Neural cell (in vitro differentiated cells): ENCODE data around the gene DNAI1. TPM values are rescaled to one million over a fixed set of nuclear protein-coding genes. Genes with fewer than 3 reads are reported as not detected.

Experiments
- H2AFZ ChIP-seq: fragments of 200-600, 300-800 bp; sonication (generic), shearing (Covaris generic); 2 replicates; pipeline ENCODE4 v1.6.0; 2014; ENCODE audit warnings: low read depth, mild to moderate bottlenecking, antibody characterized with exemption, low read length, moderate library complexity
- H3F3A ChIP-seq: fragments of 200-600 bp; shearing (Covaris generic); 2 replicates; pipeline ENCODE4 v1.6.1; 2016; ENCODE audit warnings: mild to moderate bottlenecking, moderate library complexity, mixed read lengths, antibody characterized with exemption, low read length; ENCODE audit not compliant: insufficient read depth, poor library complexity, severe bottlenecking
- H3K27ac ChIP-seq: fragments of 200-600, 300-800 bp; sonication (generic), shearing (Covaris generic); 2 replicates; pipeline ENCODE4 v1.5.1; 2014; ENCODE audit warnings: mild to moderate bottlenecking, low read length, moderate library complexity
- H3K27me3 ChIP-seq: fragments of 300-800, 200-600 bp; sonication (generic), shearing (Covaris generic); 2 replicates; pipeline ENCODE4 v1.6.0; 2014; ENCODE audit warnings: mild to moderate bottlenecking, low read depth, low read length, moderate library complexity; ENCODE audit not compliant: insufficient read depth
- H3K36me3 ChIP-seq: fragments of 300-800, 200-600 bp; sonication (generic), shearing (Covaris generic); 2 replicates; pipeline ENCODE4 v1.5.1; 2014; ENCODE audit warnings: mild to moderate bottlenecking, antibody characterized with exemption, low read length, moderate library complexity; ENCODE audit not compliant: insufficient read depth
- H3K4me2 ChIP-seq: fragments of 300-800, 200-600 bp; sonication (generic), shearing (Covaris generic); 2 replicates; pipeline ENCODE4 v1.6.0; 2014; ENCODE audit warnings: mild to moderate bottlenecking, low read length
- H3K4me3 ChIP-seq: fragments of 300-800, 200-600 bp; sonication (generic), shearing (Covaris generic); 2 replicates; pipeline ENCODE4 v1.5.1; 2014; ENCODE audit warnings: mild to moderate bottlenecking, low read length, moderate library complexity
- H3K79me2 ChIP-seq: fragments of 200-600 bp; shearing (Covaris generic); replicated peaks from 2 replicates; pipeline ENCODE4 v1.6.0; 2014; ENCODE audit warnings: mild to moderate bottlenecking, low read length, moderate library complexity; ENCODE audit not compliant: insufficient read depth
- H3K9ac ChIP-seq: fragments of 300-800, 200-600 bp; sonication (generic), shearing (Covaris generic); 2 replicates; pipeline ENCODE4 v1.6.1; 2016; ENCODE audit warnings: mild to moderate bottlenecking, low read length, mixed read lengths
- H3K9me2 ChIP-seq: fragments of 200-600 bp; shearing (Covaris generic); 2 replicates; pipeline ENCODE4 v1.6.1; 2016; ENCODE audit warnings: mild to moderate bottlenecking, low read length, mixed read lengths; ENCODE audit not compliant: insufficient read depth
- H3K9me3 ChIP-seq: fragments of 200-600, 300-800 bp; sonication (generic), shearing (Covaris generic); 2 replicates; pipeline ENCODE4 v1.6.1; 2016; ENCODE audit warnings: mild to moderate bottlenecking, mixed run types, low read length, moderate library complexity, mixed read lengths
- H4K20me1 ChIP-seq: fragments of 200-600 bp; shearing (Covaris generic); 2 replicates; pipeline ENCODE4 v1.6.1; 2016; ENCODE audit warnings: mild to moderate bottlenecking, mixed run types; ENCODE audit not compliant: insufficient read depth
- CTCF ChIP-seq: fragments of 450-650 bp; IDR thresholded peaks from 2 replicates; pipeline ENCODE4 v1.5.1; 2014; ENCODE audit warnings: antibody characterized with exemption, mild to moderate bottlenecking, moderate library complexity; ENCODE audit not compliant: poor library complexity, severe bottlenecking
- EP300 ChIP-seq: fragments of 450-650 bp; conservative IDR thresholded peaks from 2 replicates; pipeline ENCODE4 v1.6.1; 2014; ENCODE audit warnings: antibody characterized with exemption, mild to moderate bottlenecking, moderate library complexity; ENCODE audit not compliant: poor library complexity, severe bottlenecking
- EZH2 ChIP-seq: fragments of 200-600, 300-800 bp; shearing (Covaris generic), sonication (generic); IDR thresholded peaks from 2 replicates; pipeline ENCODE4 v1.6.1; 2014; ENCODE audit warnings: antibody characterized with exemption, low read length, borderline replicate concordance, mild to moderate bottlenecking; ENCODE audit not compliant: insufficient read depth, poor library complexity, severe bottlenecking
- MXI1 ChIP-seq: fragments of 450-650 bp; conservative IDR thresholded peaks from 2 replicates; pipeline ENCODE4 v1.6.1; 2014; ENCODE audit warnings: antibody characterized with exemption, mild to moderate bottlenecking; ENCODE audit not compliant: poor library complexity, severe bottlenecking
- POLR2AphosphoS5 ChIP-seq: IDR thresholded peaks from 2 replicates; pipeline ENCODE4 v1.6.1; 2012
- RAD21 ChIP-seq: fragments of 450-650 bp; conservative IDR thresholded peaks from 2 replicates; pipeline ENCODE4 v1.6.1; 2014; ENCODE audit warnings: antibody characterized with exemption, mild to moderate bottlenecking, moderate library complexity
- REST ChIP-seq: IDR thresholded peaks from 2 replicates; pipeline ENCODE4 v1.6.1; 2012; ENCODE audit warnings: borderline replicate concordance
- SMC3 ChIP-seq: fragments of 450-650 bp; conservative IDR thresholded peaks from 2 replicates; pipeline ENCODE4 v1.6.1; 2014; ENCODE audit warnings: antibody characterized with exemption, mild to moderate bottlenecking, moderate library complexity; ENCODE audit not compliant: poor library complexity
- TAF1 ChIP-seq: IDR thresholded peaks from 2 replicates; pipeline ENCODE4 v1.6.1; 2012; ENCODE audit warnings: low read depth
- polyA plus RNA-seq: library from polyadenylated mRNA; depleted of rRNA; stranded (reverse); fragments of >200 nt; gene quantifications from 2 replicates; pipeline ENCODE4 v1.2.3, GENCODE V29; 2014

The DNAI1 gene
- polyA plus RNA-seq, 1 donor from 2014 or later: 0.99 TPM

DNA sequence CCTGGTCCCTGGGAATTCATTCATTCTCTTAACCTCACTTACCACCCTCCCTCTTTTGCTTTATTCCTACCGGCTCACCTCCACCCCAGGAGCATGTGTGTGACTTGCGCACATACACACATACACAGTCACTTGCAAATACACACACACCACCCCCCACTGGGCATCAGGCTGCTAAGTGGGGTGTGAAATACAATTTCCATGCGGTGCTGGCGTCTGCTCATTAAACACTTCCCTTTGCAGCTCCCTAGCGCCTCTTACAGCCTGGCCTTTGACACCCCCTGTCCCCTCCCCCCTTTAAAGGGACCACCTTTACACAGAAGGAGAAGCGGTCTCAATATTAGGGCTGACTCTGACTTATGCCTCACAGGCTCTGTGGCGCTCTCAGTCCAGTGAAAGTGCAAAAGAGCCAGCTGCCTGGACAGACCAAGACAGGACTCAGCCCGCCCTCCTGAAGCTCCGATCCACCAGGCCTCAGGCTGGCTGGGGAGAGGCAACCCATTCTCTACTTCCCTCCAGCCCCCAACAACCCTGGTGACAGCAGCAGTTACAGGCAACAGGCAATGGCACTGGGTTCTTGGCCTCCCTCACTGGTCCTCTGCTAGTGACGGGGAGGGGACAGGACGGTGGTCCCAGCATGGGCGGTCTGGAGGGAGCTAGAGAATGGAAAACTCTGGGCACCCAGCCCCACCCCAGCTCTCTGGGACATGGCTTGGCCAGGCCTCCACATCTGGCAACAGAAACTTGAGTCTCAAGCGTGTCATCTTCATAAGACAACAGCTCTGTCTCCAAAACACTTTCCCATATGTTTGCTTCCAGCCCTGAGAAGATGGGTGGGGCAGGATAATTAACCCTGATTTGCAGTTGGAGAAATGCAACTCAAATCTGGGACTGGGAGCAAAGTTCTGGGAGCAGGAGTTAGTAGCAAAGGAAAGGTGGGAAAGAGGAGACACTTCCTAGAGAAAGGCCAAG is 52.2 kb downstream of the DNAI1 start:
- H3K9me2 ChIP-seq: no peaks in the 10 kb centered on the region
- H3K9me3 ChIP-seq: no peaks in the 10 kb centered on the region
- H4K20me1 ChIP-seq: no peaks in the 10 kb centered on the region
- no peak overlapping the region for H3K27ac ChIP-seq
- no peaks in the 10 kb centered on the region for H3F3A ChIP-seq
- no peak overlapping the region for H2AFZ ChIP-seq
- H3K4me2 ChIP-seq: no peak overlapping the region
- H3K9ac ChIP-seq: peak overlapping the region; percentile 22
- no peak overlapping the region for H3K4me3 ChIP-seq
- H3K36me3 ChIP-seq: no peaks in the 10 kb centered on the region
- no peaks in the 10 kb centered on the region for H3K27me3 ChIP-seq
- no peaks in the 10 kb centered on the region for H3K79me2 ChIP-seq
- TF ChIP-seq EZH2: no peak
- peak; percentile 51 for TF ChIP-seq POLR2AphosphoS5
- TF ChIP-seq REST: no peak
- TF ChIP-seq EP300: peak; percentile 16
- TF ChIP-seq CTCF: peak; percentile 46
- no peak for TF ChIP-seq MXI1
- no peak for TF ChIP-seq RAD21
- TF ChIP-seq TAF1: no peak
- TF ChIP-seq SMC3: no peak

- no peaks in the 10 kb centered on the region for H3K9me2 ChIP-seq
- no peak overlapping the region for H3K27ac ChIP-seq
- H3K9ac ChIP-seq: no peak overlapping the region
- no peaks in the 10 kb centered on the region for H3K27me3 ChIP-seq
- no peaks in the 10 kb centered on the region for H3F3A ChIP-seq
- H2AFZ ChIP-seq: no peak overlapping the region
- H3K36me3 ChIP-seq: no peaks in the 10 kb centered on the region
- no peaks in the 10 kb centered on the region for H3K9me3 ChIP-seq
- TF ChIP-seq MXI1 (no peak), RAD21 (no peak), TAF1 (no peak), CTCF (no peak)
- H3K79me2 ChIP-seq: no peaks in the 10 kb centered on the region
- no peak overlapping the region for H3K4me2 ChIP-seq
- H4K20me1 ChIP-seq: no peaks in the 10 kb centered on the region
- H3K4me3 ChIP-seq: no peak overlapping the region
Observed at GRCh38 chr9:34512131-34513078, 53.8 kb downstream of the DNAI1 start.
